Measurements from ENCODE around the gene FAM168A.

- TF ChIP-seq, protein P1, sequence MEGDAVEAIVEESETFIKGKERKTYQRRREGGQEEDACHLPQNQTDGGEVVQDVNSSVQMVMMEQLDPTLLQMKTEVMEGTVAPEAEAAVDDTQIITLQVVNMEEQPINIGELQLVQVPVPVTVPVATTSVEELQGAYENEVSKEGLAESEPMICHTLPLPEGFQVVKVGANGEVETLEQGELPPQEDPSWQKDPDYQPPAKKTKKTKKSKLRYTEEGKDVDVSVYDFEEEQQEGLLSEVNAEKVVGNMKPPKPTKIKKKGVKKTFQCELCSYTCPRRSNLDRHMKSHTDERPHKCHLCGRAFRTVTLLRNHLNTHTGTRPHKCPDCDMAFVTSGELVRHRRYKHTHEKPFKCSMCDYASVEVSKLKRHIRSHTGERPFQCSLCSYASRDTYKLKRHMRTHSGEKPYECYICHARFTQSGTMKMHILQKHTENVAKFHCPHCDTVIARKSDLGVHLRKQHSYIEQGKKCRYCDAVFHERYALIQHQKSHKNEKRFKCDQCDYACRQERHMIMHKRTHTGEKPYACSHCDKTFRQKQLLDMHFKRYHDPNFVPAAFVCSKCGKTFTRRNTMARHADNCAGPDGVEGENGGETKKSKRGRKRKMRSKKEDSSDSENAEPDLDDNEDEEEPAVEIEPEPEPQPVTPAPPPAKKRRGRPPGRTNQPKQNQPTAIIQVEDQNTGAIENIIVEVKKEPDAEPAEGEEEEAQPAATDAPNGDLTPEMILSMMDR (IDR thresholded peaks at IDR 0.05), result no peak
- TF ChIP-seq POLR2A (IDR thresholded peaks at IDR 0.05), result no peak
These were observed 237.1 kb downstream of the FAM168A start for GRCh38 chr11:73360743-73361369.

All from lower leg skin (tissue), 3 donors.